GM12892 (cell line): Measurements from ENCODE around the gene TGIF1.

Experiments used
- POLR2A ChIP-seq: IDR thresholded peaks from 2 replicates; pipeline ENCODE4 v1.6.1; 2011; ENCODE audit warnings: low read depth, low read length, control low read depth
- POLR2AphosphoS5 ChIP-seq: IDR thresholded peaks from 2 replicates; pipeline ENCODE4 v1.6.1; 2011; ENCODE audit warnings: low read depth, low read length, control low read depth

DNA sequence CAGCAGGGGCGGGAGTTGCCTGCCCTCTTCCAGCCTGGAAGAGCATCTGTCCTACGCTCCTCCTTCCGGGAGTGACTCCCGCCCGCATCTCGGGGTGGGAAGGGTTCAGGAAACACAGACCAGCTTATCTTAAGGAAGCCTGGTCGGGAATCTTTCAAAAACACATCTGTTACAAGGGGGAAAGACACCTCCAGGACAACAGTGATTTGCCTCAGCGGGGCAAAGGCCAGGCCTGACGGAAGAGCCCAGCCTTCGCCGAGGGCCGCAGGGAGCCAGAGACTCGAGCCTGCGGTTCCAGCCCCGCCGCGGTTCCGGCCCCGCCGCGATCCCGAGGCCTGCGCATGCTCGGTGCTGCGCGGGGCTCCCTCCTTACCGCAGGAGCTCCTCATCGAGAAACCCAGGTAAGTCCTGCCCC lies 38.1 kb upstream of the TGIF1 start:
- TF ChIP-seq POLR2A = no peak
- TF ChIP-seq POLR2AphosphoS5 = no peak
